VCaP (cell line): Measurements from ENCODE around the gene TPRN.

Experiments
- H3K27ac ChIP-seq: fragments of 450-650 bp; 2 replicates; pipeline ENCODE4 v1.5.1; 2017
- TF ChIP-seq, protein P1 (sequence below): fragments of 450-650 bp; conservative IDR thresholded peaks from 2 replicates; pipeline ENCODE4 v1.5.1; 2017; ENCODE audit warnings: mild to moderate bottlenecking, moderate library complexity

TPRN gene

GRCh38 chr9:137219757-137220316, 19.3 kb upstream of the TPRN start:
- TF ChIP-seq, protein P1, sequence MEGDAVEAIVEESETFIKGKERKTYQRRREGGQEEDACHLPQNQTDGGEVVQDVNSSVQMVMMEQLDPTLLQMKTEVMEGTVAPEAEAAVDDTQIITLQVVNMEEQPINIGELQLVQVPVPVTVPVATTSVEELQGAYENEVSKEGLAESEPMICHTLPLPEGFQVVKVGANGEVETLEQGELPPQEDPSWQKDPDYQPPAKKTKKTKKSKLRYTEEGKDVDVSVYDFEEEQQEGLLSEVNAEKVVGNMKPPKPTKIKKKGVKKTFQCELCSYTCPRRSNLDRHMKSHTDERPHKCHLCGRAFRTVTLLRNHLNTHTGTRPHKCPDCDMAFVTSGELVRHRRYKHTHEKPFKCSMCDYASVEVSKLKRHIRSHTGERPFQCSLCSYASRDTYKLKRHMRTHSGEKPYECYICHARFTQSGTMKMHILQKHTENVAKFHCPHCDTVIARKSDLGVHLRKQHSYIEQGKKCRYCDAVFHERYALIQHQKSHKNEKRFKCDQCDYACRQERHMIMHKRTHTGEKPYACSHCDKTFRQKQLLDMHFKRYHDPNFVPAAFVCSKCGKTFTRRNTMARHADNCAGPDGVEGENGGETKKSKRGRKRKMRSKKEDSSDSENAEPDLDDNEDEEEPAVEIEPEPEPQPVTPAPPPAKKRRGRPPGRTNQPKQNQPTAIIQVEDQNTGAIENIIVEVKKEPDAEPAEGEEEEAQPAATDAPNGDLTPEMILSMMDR: no peak
- peak overlapping the region; percentile 97 for H3K27ac ChIP-seq

GRCh38 chr9:137218754-137219271, 18.3 kb upstream of the TPRN start:
- peak overlapping the region; percentile 97 for H3K27ac ChIP-seq
- TF ChIP-seq, protein P1: no peak

- TF ChIP-seq, protein P1: no peak
- peak overlapping the region; percentile 97 for H3K27ac ChIP-seq
Measured at GRCh38 chr9:137218212-137218753, 17.7 kb upstream of the TPRN start.

DNA sequence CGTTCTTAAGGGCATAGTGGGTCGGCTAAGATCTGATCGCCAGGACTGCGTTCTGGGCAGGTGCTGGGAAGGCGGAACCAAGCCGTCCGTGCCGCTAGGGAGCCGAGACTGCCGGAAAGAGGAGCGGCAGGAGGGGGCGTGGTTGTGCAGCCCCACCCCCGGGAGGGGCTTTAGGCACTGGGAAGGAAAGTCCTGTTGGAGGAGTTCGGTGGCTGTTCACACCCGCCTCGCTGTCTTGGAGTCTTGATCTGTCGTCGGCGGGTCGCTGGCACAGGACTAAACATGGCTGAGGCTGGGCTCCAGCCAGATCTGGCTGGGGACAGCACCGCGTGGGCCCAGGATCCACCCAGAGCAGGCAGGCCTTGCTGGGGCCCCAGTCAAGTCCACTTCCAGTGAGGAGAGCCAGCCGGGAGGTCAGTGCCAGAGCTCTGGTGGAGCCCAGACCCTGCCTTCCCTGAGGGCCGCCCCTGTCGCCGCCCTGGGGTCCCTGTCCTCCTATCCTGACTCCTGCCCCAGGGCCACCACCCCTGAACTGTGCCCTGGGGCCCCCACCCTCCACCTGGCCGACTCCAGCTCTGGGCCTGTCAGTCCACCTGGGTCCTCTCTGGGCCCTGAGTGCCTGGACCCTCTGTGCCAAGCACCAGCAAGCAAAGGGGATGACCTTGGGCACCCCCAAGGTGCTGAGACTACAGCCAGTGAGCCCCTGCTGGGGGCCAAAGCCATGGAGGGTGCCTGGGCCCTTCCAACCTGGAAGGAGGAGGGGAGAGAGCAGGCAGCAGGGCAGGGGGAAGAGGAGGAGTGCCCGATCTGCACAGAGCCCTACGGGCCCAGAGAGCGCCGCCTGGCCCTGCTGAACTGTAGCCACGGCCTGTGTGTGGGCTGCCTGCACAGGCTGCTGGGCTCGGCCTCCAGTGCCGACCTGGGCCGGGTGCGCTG, 17.0 kb upstream of the TPRN start:
- TF ChIP-seq, protein P1: no peak; the same call in 1 of the 2 replicates
- H3K27ac ChIP-seq: peak overlapping the region; percentile 97

DNA sequence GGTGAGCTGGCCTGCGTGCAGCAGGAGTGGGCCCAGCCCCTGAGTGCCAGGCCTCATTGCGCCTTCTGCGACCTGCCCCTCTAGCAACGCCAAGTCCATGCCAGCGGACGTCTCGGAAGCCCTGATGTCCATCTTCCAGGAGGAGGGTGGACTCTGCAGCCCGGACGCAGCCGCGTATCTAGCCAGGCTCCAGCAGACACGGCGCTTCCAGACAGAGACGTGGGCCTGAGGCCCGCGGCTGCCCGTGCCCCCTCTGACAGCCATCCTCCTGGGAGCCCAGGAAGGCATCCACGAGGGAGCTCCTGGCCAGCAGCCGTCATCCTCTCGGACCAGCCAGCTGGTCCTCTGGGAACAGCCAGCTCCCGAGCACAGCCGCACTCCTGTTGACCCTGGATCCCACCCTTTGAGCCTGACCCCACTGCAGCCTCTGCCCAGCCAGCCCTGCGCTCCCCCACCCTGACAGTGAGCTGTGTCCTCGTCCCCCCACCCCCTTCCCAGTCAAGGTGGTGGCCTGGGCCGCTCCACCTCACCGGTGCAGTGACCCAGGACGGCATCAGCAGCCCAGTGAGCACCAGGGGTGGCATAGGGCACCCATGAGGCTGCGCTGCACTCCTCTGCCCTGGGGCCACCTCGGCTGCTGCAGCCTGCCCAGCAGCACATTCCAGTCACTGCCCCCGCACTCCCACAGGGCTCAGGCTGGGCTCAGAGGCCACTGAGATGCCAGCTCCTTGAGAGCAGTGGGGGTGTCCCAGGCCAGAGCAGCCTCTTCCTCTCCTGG, 15.8 kb upstream of the TPRN start:
- peak overlapping the region; percentile 97 for H3K27ac ChIP-seq
- TF ChIP-seq, protein P1: no peak

DNA sequence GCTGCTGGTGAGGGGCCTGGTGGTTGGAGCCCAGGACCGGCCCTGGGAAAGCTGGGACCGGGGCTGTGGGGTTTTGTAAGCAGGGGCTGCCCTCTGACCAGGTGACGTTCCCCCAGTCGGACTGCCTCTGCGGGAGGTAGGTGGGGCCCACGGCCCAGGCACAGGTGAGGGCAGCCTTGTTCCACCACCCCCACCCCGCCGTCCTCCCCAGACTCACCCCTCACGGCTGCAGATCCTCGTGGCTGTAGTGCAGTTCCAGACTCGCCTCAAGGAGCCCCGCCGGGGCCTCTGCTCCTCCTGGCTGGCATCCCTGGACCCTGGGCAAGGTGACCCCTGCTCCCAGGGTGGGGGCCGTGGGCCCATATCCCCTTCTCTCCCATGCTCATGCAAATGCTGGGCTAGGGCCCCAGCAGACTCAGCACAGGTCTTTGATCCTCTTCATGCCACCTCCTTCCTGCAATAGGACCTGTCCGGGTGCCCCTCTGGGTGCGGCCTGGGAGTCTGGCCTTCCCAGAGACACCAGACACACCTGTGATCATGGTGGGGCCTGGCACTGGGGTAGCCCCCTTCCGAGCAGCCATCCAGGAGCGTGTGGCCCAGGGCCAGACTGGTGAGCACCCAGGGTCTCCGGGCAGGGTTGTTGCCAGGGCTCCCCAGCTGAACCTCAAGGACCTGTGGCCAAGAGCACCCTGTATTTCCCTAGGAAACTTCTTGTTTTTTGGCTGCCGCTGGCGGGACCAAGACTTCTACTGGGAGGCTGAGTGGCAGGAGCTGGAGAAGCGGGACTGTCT, 14.8 kb upstream of the TPRN start:
- H3K27ac ChIP-seq: peak overlapping the region; percentile 97; the same call in 1 of the 2 replicates
- TF ChIP-seq, protein P1: no peak
